A549 (cell line): ENCODE measurements around the gene ZBED4.

ENCODE experiments used
- CHD2 ChIP-seq: fragments of 150-350 bp; IDR thresholded peaks from 2 replicates; pipeline ENCODE4 v1.6.1; 2014; ENCODE audit warnings: low read length; ENCODE audit not compliant: partially characterized antibody
- JUN ChIP-seq, 2 experiments: fragments of >200 bp; sonication (Bioruptor Twin); formaldehyde crosslinking; IDR thresholded peaks; 2 replicates in 1 of 2; 3 replicates in 1 of 2; pipeline ENCODE4 v1.6.1; 2016 to 2017
- POLR2A ChIP-seq: IDR thresholded peaks from 2 replicates; pipeline ENCODE4 v1.6.1; 2012; ENCODE audit warnings: mild to moderate bottlenecking, low read length
- TF ChIP-seq, protein P1 (sequence below): fragments of >200 bp; sonication (Bioruptor Twin); formaldehyde crosslinking; IDR thresholded peaks from 3 replicates; pipeline ENCODE4 v1.5.1; 2016
- TF ChIP-seq, protein P2 (sequence below): fragments of 450-650 bp; IDR thresholded peaks from 2 replicates; pipeline ENCODE4 v1.6.1; 2014; ENCODE audit warnings: antibody characterized with exemption

DNA sequence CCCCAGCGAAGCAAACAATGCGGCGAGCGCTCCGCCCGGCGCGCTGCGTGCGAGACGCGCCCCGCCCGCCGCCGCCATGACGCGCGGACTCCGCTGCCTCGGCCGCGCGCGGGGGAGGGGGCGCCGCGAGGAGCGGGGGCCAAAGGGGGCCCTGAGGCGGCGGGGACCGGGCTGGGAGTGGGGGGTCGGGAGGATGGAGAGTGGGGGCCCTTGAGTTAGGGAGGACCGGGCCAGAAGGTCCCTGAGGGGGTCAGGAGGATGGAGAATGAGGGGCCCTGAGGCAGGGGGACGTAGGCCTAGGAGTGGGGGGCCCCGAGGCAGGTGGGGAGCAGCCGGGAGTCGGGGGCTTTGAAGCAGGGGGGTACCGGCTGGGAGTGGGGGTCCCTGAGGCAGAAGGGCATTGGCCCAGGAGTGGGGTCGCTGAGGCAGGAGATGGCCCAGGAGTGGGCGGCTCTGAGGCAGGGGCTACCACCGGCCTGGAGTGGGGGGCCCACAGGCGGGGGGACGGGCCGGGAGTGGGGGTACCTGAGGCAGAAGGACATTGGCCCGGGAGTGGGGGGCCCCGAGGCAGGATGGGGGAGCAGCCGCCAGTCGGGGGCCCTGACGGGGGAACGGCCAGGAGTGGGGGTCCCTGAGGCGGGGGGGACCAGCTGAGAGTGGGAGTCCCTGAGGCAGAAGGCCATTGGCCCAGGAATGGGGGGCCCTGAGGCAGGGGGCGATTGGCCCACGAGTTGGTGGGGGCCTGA lies 25.6 kb upstream of the ZBED4 start, which contains the start of gene BRD1:
- TF ChIP-seq, protein P1, sequence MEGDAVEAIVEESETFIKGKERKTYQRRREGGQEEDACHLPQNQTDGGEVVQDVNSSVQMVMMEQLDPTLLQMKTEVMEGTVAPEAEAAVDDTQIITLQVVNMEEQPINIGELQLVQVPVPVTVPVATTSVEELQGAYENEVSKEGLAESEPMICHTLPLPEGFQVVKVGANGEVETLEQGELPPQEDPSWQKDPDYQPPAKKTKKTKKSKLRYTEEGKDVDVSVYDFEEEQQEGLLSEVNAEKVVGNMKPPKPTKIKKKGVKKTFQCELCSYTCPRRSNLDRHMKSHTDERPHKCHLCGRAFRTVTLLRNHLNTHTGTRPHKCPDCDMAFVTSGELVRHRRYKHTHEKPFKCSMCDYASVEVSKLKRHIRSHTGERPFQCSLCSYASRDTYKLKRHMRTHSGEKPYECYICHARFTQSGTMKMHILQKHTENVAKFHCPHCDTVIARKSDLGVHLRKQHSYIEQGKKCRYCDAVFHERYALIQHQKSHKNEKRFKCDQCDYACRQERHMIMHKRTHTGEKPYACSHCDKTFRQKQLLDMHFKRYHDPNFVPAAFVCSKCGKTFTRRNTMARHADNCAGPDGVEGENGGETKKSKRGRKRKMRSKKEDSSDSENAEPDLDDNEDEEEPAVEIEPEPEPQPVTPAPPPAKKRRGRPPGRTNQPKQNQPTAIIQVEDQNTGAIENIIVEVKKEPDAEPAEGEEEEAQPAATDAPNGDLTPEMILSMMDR, result no peak
- TF ChIP-seq POLR2A (peak; percentile 54), CHD2 (no peak), JUN (IDR thresholded peaks at IDR 0.05) (no peak)
- TF ChIP-seq, protein P2, sequence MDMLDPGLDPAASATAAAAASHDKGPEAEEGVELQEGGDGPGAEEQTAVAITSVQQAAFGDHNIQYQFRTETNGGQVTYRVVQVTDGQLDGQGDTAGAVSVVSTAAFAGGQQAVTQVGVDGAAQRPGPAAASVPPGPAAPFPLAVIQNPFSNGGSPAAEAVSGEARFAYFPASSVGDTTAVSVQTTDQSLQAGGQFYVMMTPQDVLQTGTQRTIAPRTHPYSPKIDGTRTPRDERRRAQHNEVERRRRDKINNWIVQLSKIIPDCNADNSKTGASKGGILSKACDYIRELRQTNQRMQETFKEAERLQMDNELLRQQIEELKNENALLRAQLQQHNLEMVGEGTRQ, result no peak
